OCI-LY3 (cell line): ENCODE measurements around the gene LDB3.

Experiments
- H2AFZ ChIP-seq: fragments of 200-600, 300-600 bp; shearing (Covaris generic); 2 replicates; pipeline ENCODE4 v1.6.0; 2014; ENCODE audit warnings: antibody characterized with exemption, low read depth, low read length
- H3K27ac ChIP-seq: fragments of 200-600, 300-600 bp; sonication (generic); 2 replicates; pipeline ENCODE4 v1.5.1; 2014; ENCODE audit warnings: mild to moderate bottlenecking, low read length, moderate library complexity, mixed read lengths
- H3K27me3 ChIP-seq: fragments of 200-600, 300-600 bp; sonication (generic); 2 replicates; pipeline ENCODE4 v1.6.1; 2014; ENCODE audit warnings: low read depth, low read length, mixed read lengths
- H3K36me3 ChIP-seq: fragments of 200-600, 300-600 bp; sonication (generic); replicated peaks from 2 replicates; pipeline ENCODE3; 2014; ENCODE audit warnings: low read depth, low read length, mixed read lengths
- H3K4me1 ChIP-seq: fragments of 300-600, 200-600 bp; sonication (generic); 2 replicates; pipeline ENCODE4 v1.6.1; 2014; ENCODE audit warnings: low read length, mixed read lengths
- H3K4me2 ChIP-seq: fragments of 200-600, 300-600 bp; sonication (generic); 2 replicates; pipeline ENCODE4 v1.6.1; 2014; ENCODE audit warnings: low read length, mixed read lengths
- H3K4me3 ChIP-seq: fragments of 300-600, 200-600 bp; sonication (generic); 2 replicates; pipeline ENCODE4 v1.5.1; 2014; ENCODE audit warnings: antibody characterized with exemption, mild to moderate bottlenecking, low read length, moderate library complexity
- H3K79me2 ChIP-seq: fragments of 300-600, 200-600 bp; shearing (Covaris generic); 2 replicates; pipeline ENCODE4 v1.6.1; 2014; ENCODE audit warnings: mild to moderate bottlenecking, low read length, mixed read lengths
- H3K9ac ChIP-seq: fragments of 300-600, 200-600 bp; shearing (Covaris generic); 2 replicates; pipeline ENCODE4 v1.6.0; 2014; ENCODE audit warnings: mild to moderate bottlenecking, low read length, moderate library complexity
- H3K9me3 ChIP-seq: fragments of 200-600, 300-600 bp; shearing (Covaris generic); 2 replicates; pipeline ENCODE4 v1.6.1; 2014; ENCODE audit warnings: low read length, mixed read lengths; ENCODE audit not compliant: insufficient read depth
- H4K20me1 ChIP-seq: fragments of 200-600, 300-600 bp; sonication (generic); 2 replicates; pipeline ENCODE4 v1.6.1; 2016; ENCODE audit warnings: low read length, mixed read lengths; ENCODE audit not compliant: insufficient read depth
- EZH2phosphoT487 ChIP-seq: fragments of 200-600 bp; shearing (Covaris generic); IDR thresholded peaks from 2 replicates; pipeline ENCODE4 v1.6.1; 2018; ENCODE audit warnings: antibody characterized with exemption, mixed run types, low read depth
- TF ChIP-seq, protein P1 (sequence below): fragments of 200-600, 300-600 bp; sonication (generic); IDR thresholded peaks from 2 replicates; pipeline ENCODE4 v1.5.1; 2014; ENCODE audit warnings: antibody characterized with exemption, low read length, low read depth

Gene LDB3

GRCh38 chr10:86632951-86633350 lies 35.4 kb upstream of the LDB3 start:
- H3K4me1 ChIP-seq = no peaks in the 10 kb centered on the region
- H3K9me3 ChIP-seq = no peaks in the 10 kb centered on the region
- no peak overlapping the region for H3K27ac ChIP-seq
- H3K4me2 ChIP-seq = no peak overlapping the region
- H4K20me1 ChIP-seq = no peaks in the 10 kb centered on the region
- no peak overlapping the region for H3K9ac ChIP-seq
- H2AFZ ChIP-seq = no peak overlapping the region
- peaks cover 3% of the 10 kb centered on the region; the same call in 1 of the 2 replicates for H3K27me3 ChIP-seq
- TF ChIP-seq, protein P1, sequence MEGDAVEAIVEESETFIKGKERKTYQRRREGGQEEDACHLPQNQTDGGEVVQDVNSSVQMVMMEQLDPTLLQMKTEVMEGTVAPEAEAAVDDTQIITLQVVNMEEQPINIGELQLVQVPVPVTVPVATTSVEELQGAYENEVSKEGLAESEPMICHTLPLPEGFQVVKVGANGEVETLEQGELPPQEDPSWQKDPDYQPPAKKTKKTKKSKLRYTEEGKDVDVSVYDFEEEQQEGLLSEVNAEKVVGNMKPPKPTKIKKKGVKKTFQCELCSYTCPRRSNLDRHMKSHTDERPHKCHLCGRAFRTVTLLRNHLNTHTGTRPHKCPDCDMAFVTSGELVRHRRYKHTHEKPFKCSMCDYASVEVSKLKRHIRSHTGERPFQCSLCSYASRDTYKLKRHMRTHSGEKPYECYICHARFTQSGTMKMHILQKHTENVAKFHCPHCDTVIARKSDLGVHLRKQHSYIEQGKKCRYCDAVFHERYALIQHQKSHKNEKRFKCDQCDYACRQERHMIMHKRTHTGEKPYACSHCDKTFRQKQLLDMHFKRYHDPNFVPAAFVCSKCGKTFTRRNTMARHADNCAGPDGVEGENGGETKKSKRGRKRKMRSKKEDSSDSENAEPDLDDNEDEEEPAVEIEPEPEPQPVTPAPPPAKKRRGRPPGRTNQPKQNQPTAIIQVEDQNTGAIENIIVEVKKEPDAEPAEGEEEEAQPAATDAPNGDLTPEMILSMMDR = no peak
- no peak for TF ChIP-seq EZH2phosphoT487
- no peaks in the 10 kb centered on the region for H3K79me2 ChIP-seq
- no peak overlapping the region for H3K4me3 ChIP-seq
- H3K36me3 ChIP-seq = no peaks in the 10 kb centered on the region

DNA sequence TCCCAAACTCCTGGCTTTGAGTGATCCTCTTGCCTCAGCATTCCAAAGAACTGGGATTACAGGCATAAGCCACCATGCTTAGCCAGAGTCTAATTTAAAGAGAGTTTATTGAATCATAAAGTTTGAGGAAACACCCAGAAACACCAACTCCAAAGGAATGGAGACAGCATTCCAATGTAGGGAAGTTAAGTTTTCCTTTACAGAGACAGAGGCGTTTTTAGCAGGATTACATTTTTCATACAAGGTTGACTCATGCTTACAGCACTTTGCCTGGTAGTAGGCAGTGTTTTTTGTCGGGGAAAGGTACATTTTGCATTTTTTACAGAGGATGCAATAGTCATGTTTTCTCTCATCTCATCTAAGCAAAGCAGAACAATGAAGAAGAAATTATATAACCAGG lies 32.9 kb upstream of the LDB3 start:
- Histone ChIP-seq H3K27ac (no peak overlapping the region), H3K9me3 (no peaks in the 10 kb centered on the region), H3K79me2 (no peaks in the 10 kb centered on the region), H3K4me3 (no peak overlapping the region), H3K27me3 (0 out of 2 replicates have a peak, but pooled peaks cover 6% of the 10 kb centered on the region), H3K4me1 (no peaks in the 10 kb centered on the region), H2AFZ (no peak overlapping the region), H3K9ac (no peak overlapping the region), H3K36me3 (no peaks in the 10 kb centered on the region), H4K20me1 (no peaks in the 10 kb centered on the region), H3K4me2 (no peak overlapping the region)
- TF ChIP-seq, protein P1 = no peak
- no peak for TF ChIP-seq EZH2phosphoT487

- H3K4me2 ChIP-seq = no peak overlapping the region
- H3K27ac ChIP-seq = no peak overlapping the region
- no peaks in the 10 kb centered on the region for H3K9me3 ChIP-seq
- no peaks in the 10 kb centered on the region for H3K36me3 ChIP-seq
- no peaks in the 10 kb centered on the region for H3K4me1 ChIP-seq
- H2AFZ ChIP-seq = no peak overlapping the region
- no peak overlapping the region for H3K4me3 ChIP-seq
- H3K79me2 ChIP-seq = no peaks in the 10 kb centered on the region
- H3K27me3 ChIP-seq = 0 out of 2 replicates have a peak, but pooled peaks cover 6% of the 10 kb centered on the region
- no peaks in the 10 kb centered on the region for H4K20me1 ChIP-seq
- no peak for TF ChIP-seq EZH2phosphoT487
- TF ChIP-seq, protein P1 = no peak
- H3K9ac ChIP-seq = no peak overlapping the region
These were observed 32.0 kb upstream of the LDB3 start for GRCh38 chr10:86636311-86636710.

GRCh38 chr10:86642021-86642420 lies 26.3 kb upstream of the LDB3 start:
- Histone ChIP-seq H2AFZ (no peak overlapping the region), H3K4me3 (no peak overlapping the region), H3K4me2 (no peak overlapping the region), H3K9ac (no peak overlapping the region), H3K79me2 (no peaks in the 10 kb centered on the region), H3K27me3 (0 out of 2 replicates have a peak, but pooled peaks cover 3% of the 10 kb centered on the region), H3K36me3 (no peaks in the 10 kb centered on the region), H3K4me1 (peaks cover 27% of the 10 kb centered on the region), H4K20me1 (no peaks in the 10 kb centered on the region), H3K27ac (no peak overlapping the region), H3K9me3 (no peaks in the 10 kb centered on the region)
- no peak for TF ChIP-seq EZH2phosphoT487
- TF ChIP-seq, protein P1 = no peak
